Gastrocnemius medialis (tissue), 4 donors: ENCODE data around the gene CCDC30.

Experiments used
- CTCF ChIP-seq, 5 experiments: fragments of 450-650 bp in 3 of 5; fragments of 200-600 bp in 2 of 5; sonication (generic) in 2 of 5; IDR thresholded peaks in 4 of 5; conservative IDR thresholded peaks in 1 of 5; 1 replicate in 4 of 5; 2 replicates in 1 of 5; pipeline ENCODE4 v1.5.1; 2016 to 2019; ENCODE audit warnings: antibody characterized with exemption in 5 of 5, mild to moderate bottlenecking in 3 of 5, moderate library complexity in 3 of 5
- POLR2A ChIP-seq, 2 donors: fragments of 450-650 bp; IDR thresholded peaks; one replicate each; pipeline ENCODE4 v1.6.1; 2017; ENCODE audit warnings: antibody characterized with exemption in 2 of 2, mild to moderate bottlenecking in 2 of 2, moderate library complexity in 2 of 2

GRCh38 chr1:42557230-42557851 lies 94.3 kb downstream of the CCDC30 start:
- TF ChIP-seq CTCF (IDR thresholded peaks at IDR 0.05 in 4 of 5, conservative IDR thresholded peaks at IDR 0.05 in 1 of 5) (no peak), POLR2A (IDR thresholded peaks at IDR 0.05) (no peak)
